ENCODE data around the gene PLEKHH1. TPM values are rescaled to one million over a fixed set of nuclear protein-coding genes. Genes with fewer than 3 reads are reported as not detected.

Gene PLEKHH1
- polyA plus RNA-seq, 1 donor from 2014 or later = 34.1 TPM

DNA sequence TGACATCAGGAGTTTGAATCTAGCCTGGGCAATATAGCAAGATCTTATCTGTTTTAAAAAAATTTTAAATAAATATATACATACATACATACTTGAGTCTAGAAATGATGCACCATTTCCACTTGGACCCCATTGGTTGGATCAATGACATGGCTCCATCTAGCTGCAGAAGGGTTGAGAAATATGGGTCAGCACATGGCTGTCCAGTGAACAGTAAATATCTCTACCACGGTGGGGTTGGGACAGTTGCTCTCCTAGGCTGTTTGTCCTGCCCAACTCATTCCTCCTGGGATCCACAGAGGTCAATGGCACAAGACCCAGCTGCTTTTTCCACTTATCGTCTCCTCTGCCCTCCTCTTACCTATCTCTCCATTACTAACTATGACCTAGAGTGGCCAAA, 23.6 kb downstream of the PLEKHH1 start:
- no peak overlapping the region for H3K27ac ChIP-seq (ENCODE audit: low read length)
- H3K79me2 ChIP-seq (replicated peaks; ENCODE audit: insufficient read depth, low read length) = no peaks in the 10 kb centered on the region
- no peak overlapping the region for H3K4me3 ChIP-seq (ENCODE audit: low read length)
- H2AFZ ChIP-seq (ENCODE audit: low read depth, low read length) = no peak overlapping the region
- no peaks in the 10 kb centered on the region for H3K9me2 ChIP-seq (ENCODE audit: insufficient read depth, low read length)
- TF ChIP-seq POLR2AphosphoS5 (IDR thresholded peaks at IDR 0.05) (no peak), RAD21 (conservative IDR thresholded peaks at IDR 0.05) (no peak), TAF1 (IDR thresholded peaks at IDR 0.05; ENCODE audit: low read depth) (no peak), MXI1 (conservative IDR thresholded peaks at IDR 0.05; ENCODE audit: poor library complexity, severe bottlenecking) (no peak), EZH2 (IDR thresholded peaks at IDR 0.05; ENCODE audit: borderline replicate concordance, insufficient read depth, low read length, poor library complexity, severe bottlenecking) (no peak), SMC3 (conservative IDR thresholded peaks at IDR 0.05; ENCODE audit: poor library complexity) (no peak), EP300 (conservative IDR thresholded peaks at IDR 0.05; ENCODE audit: poor library complexity, severe bottlenecking) (no peak)
- TF ChIP-seq, protein P1, sequence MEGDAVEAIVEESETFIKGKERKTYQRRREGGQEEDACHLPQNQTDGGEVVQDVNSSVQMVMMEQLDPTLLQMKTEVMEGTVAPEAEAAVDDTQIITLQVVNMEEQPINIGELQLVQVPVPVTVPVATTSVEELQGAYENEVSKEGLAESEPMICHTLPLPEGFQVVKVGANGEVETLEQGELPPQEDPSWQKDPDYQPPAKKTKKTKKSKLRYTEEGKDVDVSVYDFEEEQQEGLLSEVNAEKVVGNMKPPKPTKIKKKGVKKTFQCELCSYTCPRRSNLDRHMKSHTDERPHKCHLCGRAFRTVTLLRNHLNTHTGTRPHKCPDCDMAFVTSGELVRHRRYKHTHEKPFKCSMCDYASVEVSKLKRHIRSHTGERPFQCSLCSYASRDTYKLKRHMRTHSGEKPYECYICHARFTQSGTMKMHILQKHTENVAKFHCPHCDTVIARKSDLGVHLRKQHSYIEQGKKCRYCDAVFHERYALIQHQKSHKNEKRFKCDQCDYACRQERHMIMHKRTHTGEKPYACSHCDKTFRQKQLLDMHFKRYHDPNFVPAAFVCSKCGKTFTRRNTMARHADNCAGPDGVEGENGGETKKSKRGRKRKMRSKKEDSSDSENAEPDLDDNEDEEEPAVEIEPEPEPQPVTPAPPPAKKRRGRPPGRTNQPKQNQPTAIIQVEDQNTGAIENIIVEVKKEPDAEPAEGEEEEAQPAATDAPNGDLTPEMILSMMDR (IDR thresholded peaks at IDR 0.05; ENCODE audit: poor library complexity, severe bottlenecking) = no peak
- TF ChIP-seq, protein P2, sequence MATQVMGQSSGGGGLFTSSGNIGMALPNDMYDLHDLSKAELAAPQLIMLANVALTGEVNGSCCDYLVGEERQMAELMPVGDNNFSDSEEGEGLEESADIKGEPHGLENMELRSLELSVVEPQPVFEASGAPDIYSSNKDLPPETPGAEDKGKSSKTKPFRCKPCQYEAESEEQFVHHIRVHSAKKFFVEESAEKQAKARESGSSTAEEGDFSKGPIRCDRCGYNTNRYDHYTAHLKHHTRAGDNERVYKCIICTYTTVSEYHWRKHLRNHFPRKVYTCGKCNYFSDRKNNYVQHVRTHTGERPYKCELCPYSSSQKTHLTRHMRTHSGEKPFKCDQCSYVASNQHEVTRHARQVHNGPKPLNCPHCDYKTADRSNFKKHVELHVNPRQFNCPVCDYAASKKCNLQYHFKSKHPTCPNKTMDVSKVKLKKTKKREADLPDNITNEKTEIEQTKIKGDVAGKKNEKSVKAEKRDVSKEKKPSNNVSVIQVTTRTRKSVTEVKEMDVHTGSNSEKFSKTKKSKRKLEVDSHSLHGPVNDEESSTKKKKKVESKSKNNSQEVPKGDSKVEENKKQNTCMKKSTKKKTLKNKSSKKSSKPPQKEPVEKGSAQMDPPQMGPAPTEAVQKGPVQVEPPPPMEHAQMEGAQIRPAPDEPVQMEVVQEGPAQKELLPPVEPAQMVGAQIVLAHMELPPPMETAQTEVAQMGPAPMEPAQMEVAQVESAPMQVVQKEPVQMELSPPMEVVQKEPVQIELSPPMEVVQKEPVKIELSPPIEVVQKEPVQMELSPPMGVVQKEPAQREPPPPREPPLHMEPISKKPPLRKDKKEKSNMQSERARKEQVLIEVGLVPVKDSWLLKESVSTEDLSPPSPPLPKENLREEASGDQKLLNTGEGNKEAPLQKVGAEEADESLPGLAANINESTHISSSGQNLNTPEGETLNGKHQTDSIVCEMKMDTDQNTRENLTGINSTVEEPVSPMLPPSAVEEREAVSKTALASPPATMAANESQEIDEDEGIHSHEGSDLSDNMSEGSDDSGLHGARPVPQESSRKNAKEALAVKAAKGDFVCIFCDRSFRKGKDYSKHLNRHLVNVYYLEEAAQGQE (IDR thresholded peaks at IDR 0.05; ENCODE audit: borderline replicate concordance) = no peak
- no peaks in the 10 kb centered on the region for H3K27me3 ChIP-seq (ENCODE audit: insufficient read depth, low read depth, low read length)
- H3K9ac ChIP-seq (ENCODE audit: low read length) = no peak overlapping the region
- H3F3A ChIP-seq (ENCODE audit: insufficient read depth, low read length, poor library complexity, severe bottlenecking) = no peaks in the 10 kb centered on the region
- no peaks in the 10 kb centered on the region for H3K9me3 ChIP-seq (ENCODE audit: low read length)
- no peaks in the 10 kb centered on the region for H4K20me1 ChIP-seq (ENCODE audit: insufficient read depth)
- peaks cover 4% of the 10 kb centered on the region for H3K36me3 ChIP-seq (ENCODE audit: insufficient read depth, low read length)
- H3K4me2 ChIP-seq (ENCODE audit: low read length) = no peak overlapping the region

- Histone ChIP-seq H3K9me3 (ENCODE audit: low read length) (no peaks in the 10 kb centered on the region), H3K27ac (ENCODE audit: low read length) (no peak overlapping the region)
- TF ChIP-seq EP300 (conservative IDR thresholded peaks at IDR 0.05; ENCODE audit: poor library complexity, severe bottlenecking) (no peak), POLR2AphosphoS5 (IDR thresholded peaks at IDR 0.05) (no peak), SMC3 (conservative IDR thresholded peaks at IDR 0.05; ENCODE audit: poor library complexity) (no peak)
- TF ChIP-seq, protein P2 (IDR thresholded peaks at IDR 0.05; ENCODE audit: borderline replicate concordance) = no peak
Observed at GRCh38 chr14:67557118-67557517, 24.0 kb downstream of the PLEKHH1 start.

More at GRCh38 chr14:67557118-67557517, 24.0 kb downstream of the PLEKHH1 start:
- H3K36me3 ChIP-seq (ENCODE audit: insufficient read depth, low read length) = peaks cover 4% of the 10 kb centered on the region
- no peak overlapping the region for H3K4me3 ChIP-seq (ENCODE audit: low read length)
- no peaks in the 10 kb centered on the region for H4K20me1 ChIP-seq (ENCODE audit: insufficient read depth)
- H2AFZ ChIP-seq (ENCODE audit: low read depth, low read length) = no peak overlapping the region
- H3K9me2 ChIP-seq (ENCODE audit: insufficient read depth, low read length) = no peaks in the 10 kb centered on the region
- no peak overlapping the region for H3K9ac ChIP-seq (ENCODE audit: low read length)
- no peaks in the 10 kb centered on the region for H3K27me3 ChIP-seq (ENCODE audit: insufficient read depth, low read depth, low read length)
- no peaks in the 10 kb centered on the region for H3K79me2 ChIP-seq (replicated peaks; ENCODE audit: insufficient read depth, low read length)
- no peaks in the 10 kb centered on the region for H3F3A ChIP-seq (ENCODE audit: insufficient read depth, low read length, poor library complexity, severe bottlenecking)
- no peak overlapping the region for H3K4me2 ChIP-seq (ENCODE audit: low read length)

Data from neural cell (in vitro differentiated cells).